Measurements from ENCODE around the gene PAF1.
A peak's percentile ranks its signal among the peaks of the same experiment; 100 is the strongest.

PAF1 gene

DNA sequence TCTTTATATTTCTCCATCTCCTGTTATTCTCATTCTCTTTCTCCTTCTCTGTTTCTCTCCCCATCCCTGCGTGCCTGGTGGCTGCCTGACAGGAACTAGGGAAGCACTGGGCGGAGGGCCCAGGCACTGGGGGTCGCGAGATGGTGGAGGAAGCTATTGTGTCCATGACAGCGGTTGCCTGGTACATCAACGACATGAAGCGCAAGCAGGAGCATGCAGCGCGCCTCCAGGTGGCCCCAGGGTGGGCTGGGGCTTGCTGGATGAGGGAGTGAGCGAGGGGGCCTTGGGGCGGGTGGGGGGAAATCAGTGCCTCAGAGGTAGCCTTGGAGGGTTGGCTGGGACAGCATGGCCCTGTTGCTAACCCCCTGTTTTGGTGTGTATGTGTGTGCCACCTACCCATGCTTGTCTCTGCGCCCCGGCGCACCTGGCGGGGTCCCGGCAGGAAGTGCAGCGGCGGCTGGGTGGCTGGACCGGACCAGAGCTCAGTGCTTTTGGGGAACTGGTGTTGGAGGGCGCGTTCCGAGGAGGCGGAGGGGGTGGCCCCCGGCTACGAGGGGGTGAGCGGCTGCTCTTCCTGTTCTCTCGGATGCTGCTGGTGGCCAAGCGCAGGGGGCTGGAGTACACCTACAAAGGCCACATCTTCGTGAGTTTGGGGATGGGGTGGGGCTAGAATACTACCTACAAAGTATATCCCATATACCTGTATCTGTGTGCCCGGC lies 26.7 kb upstream of the PAF1 start:
- DNase-seq (ENCODE audit: low read depth in 2 of 2), result no peak

DNA sequence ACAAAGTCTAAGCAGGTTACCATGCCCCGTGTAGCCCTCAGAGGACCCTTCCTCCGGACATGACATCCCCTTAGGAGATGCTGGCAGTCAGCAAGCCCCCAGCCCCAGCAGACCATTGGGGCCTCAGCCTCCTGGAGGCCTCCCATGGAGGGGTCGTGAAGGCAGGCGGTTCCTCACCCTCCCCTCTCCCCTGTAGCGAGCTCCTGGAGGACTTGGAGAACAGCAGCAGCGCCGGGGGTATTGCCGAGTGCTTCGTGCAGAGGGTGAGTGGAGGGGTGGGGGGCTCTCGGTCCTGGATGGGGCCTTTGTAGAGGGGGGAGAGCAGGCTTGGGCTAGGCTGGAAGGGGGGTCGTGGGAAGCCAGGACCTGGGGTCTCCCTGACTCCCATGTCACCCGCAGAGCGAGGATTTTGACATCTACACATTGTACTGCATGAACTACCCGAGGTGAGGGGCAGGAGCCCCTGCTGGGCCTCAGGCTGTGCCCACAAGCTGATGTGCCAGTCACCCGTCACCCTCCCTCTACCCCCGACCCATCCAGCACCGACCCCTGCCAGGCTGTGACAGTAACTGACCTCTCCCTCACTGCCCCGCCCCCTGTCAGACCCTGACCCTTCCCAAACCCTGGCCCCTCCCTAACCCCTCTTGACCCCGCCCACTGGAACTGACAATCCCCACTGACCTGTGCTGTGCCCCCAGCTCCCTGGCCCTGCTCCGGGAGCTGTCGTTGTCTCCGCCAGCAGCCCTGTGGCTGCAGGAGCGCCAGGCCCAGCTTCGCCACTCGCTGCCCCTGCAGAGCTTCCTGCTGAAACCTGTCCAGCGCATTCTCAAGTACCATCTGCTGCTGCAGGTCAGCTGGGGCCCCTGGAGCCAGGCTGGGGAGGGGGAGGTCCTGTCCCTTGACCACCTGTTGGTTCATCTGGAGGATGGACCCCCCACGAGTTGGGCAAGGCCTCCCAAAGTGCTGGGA lies 25.5 kb upstream of the PAF1 start:
- DNase-seq (ENCODE audit: low read depth in 2 of 2), result no peak

GRCh38 chr19:39415111-39416046 lies 24.5 kb upstream of the PAF1 start:
- DNase-seq (ENCODE audit: low read depth in 2 of 2), result no peak

DNA sequence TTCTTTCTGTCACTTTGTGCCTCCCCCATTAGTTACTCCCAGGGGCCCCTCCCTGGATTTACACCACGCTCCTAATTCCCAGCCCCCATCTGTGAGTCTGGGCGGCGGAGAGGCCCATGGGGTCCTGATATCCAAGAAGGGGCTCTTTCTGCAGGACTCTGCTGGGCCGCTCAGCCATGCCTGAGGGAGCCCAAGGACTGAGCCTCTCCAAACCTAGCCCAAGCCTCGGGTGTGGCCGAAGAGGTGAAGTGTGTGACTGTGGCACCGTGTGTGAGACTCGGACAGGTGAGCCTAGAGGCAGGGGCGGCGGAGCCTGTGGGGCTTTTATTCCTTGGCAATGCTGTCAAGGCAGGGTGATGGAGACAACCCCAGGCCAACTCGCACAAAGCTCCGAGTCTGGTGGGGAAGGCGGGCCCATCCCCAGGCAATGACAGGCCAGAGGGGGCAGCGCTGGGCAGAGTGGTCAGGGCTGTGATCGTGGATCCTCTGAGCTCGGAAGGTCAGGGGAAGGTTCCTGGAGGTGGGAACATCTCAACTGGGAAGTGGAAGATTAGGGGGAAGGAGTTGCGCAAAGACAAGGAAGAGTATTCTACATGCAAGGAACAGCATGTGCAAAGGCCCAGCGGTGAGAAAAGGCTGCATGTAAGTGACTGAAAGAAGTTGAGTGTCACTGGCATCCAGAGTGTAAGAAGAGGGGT lies 23.2 kb upstream of the PAF1 start:
- no peak for DNase-seq (ENCODE audit: low read depth in 2 of 2)

- no peak for DNase-seq (ENCODE audit: low read depth in 2 of 2)
These were observed 22.5 kb upstream of the PAF1 start for GRCh38 chr19:39413272-39413910.

DNA sequence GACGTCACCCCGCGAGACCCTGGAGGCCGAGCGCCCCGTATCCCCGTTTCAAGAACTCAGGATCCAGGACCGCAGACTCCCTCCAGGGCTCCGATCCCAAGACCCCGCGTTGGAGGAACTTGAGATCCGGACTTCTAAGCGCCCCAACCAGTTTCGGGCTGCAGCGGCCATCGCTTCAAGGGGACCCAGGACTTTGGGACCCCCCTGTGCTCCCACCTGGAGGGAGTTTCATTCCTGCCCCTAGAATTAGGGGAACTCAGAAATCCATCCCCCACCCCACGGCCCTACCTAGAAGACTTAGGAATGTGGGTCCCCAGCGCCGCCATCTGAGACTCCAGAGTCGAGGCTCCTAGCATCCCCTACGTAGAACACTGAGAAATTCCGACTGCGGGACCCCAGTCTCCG lies 22.0 kb upstream of the PAF1 start:
- no peak for DNase-seq (ENCODE audit: low read depth in 2 of 2)

DNA sequence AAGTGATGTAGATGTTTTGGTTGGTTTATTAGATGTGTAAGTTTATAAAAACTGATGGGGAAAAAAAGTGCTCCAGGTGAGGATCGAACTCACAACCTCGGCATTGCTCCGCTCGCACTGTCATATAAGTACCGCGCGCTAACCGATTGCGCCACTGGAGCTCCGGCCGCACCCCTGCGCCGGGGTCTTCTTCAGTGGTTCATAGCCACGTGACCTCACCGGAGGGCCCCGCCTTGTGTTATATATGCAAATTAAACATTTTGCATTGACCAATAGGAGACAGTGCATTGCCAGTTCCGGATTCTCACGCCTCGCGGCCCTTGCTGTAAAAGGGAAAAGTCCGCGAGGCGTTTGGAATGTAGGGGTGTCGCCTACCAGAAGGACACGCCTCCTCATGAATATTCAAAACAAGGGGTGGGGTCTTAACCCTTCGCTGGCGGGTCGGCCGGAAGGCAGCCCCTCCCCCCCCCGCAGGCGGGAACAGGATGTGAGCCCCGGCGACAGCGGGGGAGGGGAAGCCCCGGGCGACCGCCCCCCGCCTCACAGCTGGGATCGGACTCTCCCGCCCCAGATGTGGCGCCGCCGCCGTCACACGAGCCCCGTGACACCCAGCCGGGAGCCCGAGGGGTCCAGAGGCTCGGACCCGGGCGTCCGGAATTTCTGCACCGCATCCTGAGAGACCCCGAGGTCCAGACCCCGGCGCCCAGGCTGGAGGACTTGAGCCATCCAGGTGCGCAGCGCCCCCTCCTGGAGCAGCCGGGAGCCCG lies 21.4 kb upstream of the PAF1 start, which contains the start of gene PLEKHG2:
Gene PLEKHG2 (plus strand): TSS at position 570 of the 767 bp plus-strand sequence. CDS start 1,418 bp downstream, outside the sequence.
- peak; percentile 91 to 93 for DNase-seq (ENCODE audit: low read depth in 2 of 2)

GRCh38 chr19:39411832-39412099 lies 20.9 kb upstream of the PAF1 start:
- peak; percentile 85 for DNase-seq (ENCODE audit: low read depth in 2 of 2)

- no peak for DNase-seq (ENCODE audit: low read depth in 2 of 2)
These were observed 20.4 kb upstream of the PAF1 start for GRCh38 chr19:39411081-39411831.

GRCh38 chr19:39410831-39411080 lies 19.9 kb upstream of the PAF1 start:
- no peak for DNase-seq (ENCODE audit: low read depth in 2 of 2)

- DNase-seq (ENCODE audit: low read depth in 2 of 2), result no peak
These were observed 19.3 kb upstream of the PAF1 start for GRCh38 chr19:39410017-39410830.

DNA sequence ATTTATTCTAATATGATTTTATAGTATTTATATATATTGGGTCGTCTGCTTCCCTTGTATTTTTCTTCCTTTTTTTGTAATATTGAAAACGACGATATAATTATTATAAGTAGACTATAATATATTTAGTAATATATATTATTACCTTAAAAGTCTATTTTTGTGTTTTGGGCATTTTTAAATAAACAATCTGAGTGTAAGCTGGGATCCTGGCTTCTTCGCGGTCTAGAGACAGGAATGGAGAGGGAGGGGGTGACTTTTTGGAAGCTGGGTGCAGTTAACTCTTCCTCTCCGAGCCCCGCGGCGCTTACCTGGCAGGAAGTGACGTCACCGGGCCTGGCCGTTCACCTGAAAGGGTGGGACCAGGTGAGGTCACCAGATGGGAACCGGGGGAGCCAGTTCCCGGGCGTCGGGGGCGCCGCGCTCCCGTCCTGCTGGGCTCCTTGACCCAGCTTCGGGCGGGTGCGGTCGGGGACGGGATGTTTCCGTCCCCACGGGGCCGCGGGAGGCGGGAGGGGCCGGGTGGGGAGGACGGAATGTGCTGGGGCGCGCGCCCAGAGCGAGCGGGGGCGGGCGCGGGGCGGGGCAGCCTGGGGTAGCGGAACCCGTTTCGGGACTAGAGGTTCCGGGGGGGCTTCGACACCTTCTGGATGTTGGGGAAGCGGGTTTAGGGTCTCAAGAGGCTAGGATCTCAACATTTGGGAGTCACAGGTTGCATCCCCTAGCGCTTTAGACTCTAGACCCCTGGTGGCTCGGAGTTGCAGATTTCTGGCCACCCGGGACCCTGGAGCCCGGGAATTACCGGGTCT lies 18.5 kb upstream of the PAF1 start:
- DNase-seq (ENCODE audit: low read depth in 2 of 2), result peak; percentile 66 to 76

GRCh38 chr19:39408392-39409207 lies 17.7 kb upstream of the PAF1 start:
- no peak for DNase-seq (ENCODE audit: low read depth in 2 of 2)

DNA sequence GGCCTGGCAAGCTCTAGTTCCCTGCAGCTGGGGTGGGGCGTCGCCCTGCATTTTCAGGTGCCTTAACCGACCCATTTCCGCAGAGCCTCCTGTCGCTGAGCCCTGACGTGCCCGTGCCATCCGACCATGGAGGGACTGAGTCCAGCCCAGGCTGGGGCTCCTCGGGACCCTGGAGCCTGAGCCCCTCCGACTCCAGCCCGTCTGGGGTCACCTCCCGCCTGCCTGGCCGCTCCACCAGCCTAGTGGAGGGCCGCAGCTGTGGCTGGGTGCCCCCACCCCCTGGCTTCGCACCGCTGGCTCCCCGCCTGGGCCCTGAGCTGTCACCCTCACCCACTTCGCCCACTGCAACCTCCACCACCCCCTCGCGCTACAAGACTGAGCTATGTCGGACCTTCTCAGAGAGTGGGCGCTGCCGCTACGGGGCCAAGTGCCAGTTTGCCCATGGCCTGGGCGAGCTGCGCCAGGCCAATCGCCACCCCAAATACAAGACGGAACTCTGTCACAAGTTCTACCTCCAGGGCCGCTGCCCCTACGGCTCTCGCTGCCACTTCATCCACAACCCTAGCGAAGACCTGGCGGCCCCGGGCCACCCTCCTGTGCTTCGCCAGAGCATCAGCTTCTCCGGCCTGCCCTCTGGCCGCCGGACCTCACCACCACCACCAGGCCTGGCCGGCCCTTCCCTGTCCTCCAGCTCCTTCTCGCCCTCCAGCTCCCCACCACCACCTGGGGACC lies 16.9 kb upstream of the PAF1 start:
- DNase-seq (ENCODE audit: low read depth in 2 of 2), result no peak

DNA sequence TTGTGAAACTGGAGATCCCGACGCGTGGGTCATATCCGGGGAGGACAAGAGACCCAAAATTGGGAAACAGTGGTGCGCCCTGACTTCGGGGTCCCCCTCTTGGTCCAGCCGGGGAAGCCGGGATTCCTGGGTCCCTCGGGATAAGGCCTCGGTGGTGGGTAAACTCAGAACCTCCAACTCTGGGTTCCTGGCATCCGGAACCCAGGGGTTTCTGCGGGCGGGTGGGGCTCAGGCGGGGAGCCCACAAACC lies 16.4 kb upstream of the PAF1 start:
- DNase-seq (ENCODE audit: low read depth in 2 of 2), result no peak

- peak; percentile 80 to 81 for DNase-seq (ENCODE audit: low read depth in 2 of 2)
These were observed 15.9 kb upstream of the PAF1 start, which contains the start of gene ZFP36 for GRCh38 chr19:39406656-39407409. TSS of gene ZFP36 (plus strand) at chr19:39406847. CDS start at chr19:39406905, 58 bp downstream.
